Measurements from ENCODE around the gene WRAP53. TPM values are rescaled to one million over a fixed set of nuclear protein-coding genes. Genes with fewer than 3 reads are reported as not detected.

WRAP53 gene
- total RNA-seq, 1 experiment from 2014 or later: 22.6 TPM

DNA sequence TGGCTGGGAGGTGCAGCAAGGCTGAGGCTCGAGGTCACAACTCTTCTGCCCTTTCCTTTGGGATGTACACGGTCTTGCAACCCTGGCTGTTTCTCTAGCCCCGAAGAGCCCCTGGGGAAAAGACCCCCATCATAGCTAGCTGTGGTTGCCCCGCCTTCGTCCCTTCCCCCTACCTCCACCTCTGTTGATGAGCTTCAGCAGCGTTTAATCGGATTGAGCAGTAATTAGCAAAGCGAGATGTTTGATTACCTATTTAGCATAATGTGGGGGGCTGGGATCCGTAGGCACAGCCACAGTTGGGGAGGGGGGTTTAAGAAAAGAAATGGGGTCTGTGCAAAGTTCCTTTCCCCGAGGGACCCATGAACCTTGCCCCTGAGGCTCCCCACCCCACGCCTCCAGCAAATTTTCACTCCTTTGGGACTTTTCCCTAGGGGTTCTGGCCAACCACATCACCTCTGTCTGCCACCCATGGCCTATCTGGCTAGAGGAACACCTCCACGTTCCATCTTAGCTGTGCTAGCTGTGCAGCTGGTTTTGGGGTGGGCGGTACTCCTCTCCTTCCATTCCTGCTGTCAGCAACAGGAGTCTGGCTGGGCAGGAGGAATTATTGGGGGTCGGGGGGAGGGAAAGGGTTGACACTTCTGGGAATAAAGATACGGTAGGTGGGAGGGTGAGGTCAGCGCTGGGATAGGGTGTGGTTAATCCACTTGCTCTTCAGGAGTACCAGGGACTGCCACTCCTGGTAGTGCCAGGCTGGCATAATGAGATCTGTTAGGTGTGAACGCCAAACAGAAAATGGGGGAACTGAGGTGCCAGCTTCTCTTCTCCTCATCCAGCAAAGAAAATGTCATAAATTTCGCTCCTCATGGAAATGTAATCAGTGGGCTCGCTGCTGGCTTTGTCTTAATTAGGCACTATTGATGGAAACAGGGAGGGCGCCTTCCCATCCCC lies 27.9 kb downstream of the WRAP53 start:
- Histone ChIP-seq H3K9me3 (ENCODE audit: low read length) (no peaks in the 10 kb centered on the region), H3K9ac (ENCODE audit: low read length) (peak overlapping the region; percentile 74), H3K4me2 (ENCODE audit: low read length) (peak overlapping the region; percentile 91), H3K27ac (ENCODE audit: low read length) (no peak overlapping the region), H3K27me3 (ENCODE audit: low read length) (no peaks in the 10 kb centered on the region), H3K9me2 (replicated peaks; ENCODE audit: low read length) (no peaks in the 10 kb centered on the region), H2AFZ (ENCODE audit: low read length) (peak overlapping the region; percentile 99), H3K36me3 (ENCODE audit: low read depth, low read length) (no peaks in the 10 kb centered on the region), H3K4me3 (ENCODE audit: low read length) (peak overlapping the region; percentile 84), H4K20me1 (ENCODE audit: low read length) (no peaks in the 10 kb centered on the region), H3K79me2 (ENCODE audit: low read length) (no peaks in the 10 kb centered on the region), H3K4me1 (ENCODE audit: insufficient read depth, low read length) (peaks cover 7% of the 10 kb centered on the region), H3F3A (ENCODE audit: low read length, unreplicated experiment) (no peaks in the 10 kb centered on the region)
- ATAC-seq: no peak
- no peak for DNase-seq
- CTCF ChIA-PET: no interaction called here
- no peak for TF ChIP-seq EZH2phosphoT487 (IDR thresholded peaks at IDR 0.05; ENCODE audit: borderline replicate concordance, low read length)
- no peak for TF ChIP-seq CTCF (conservative IDR thresholded peaks at IDR 0.05; ENCODE audit: low read depth, low read length)
- TF ChIP-seq EZH2 (IDR thresholded peaks at IDR 0.05; ENCODE audit: low read length, unreplicated experiment): no peak
- TSS peak; percentile 64 for BruUV-seq (replicated peaks)
- POLR2A ChIA-PET (ENCODE audit: unreplicated experiment): no interaction called here
- intact Hi-C loops (cut with micrococcal nuclease): no loop called here

GRCh38 chr17:7716901-7717755 lies 28.9 kb downstream of the WRAP53 start, which contains the start of gene DNAH2:
Gene DNAH2, plus strand, starts transcription at chr17:7717744. Its CDS starts 1,991 bp downstream, at chr17:7719735.
- CTCF ChIA-PET: interaction anchor here (0.7 kb wide), 1 partner anchor 14 kb away, joined by 19 read pairs; no protein-coding TSS in a partner anchor
- H2AFZ ChIP-seq (ENCODE audit: low read length): peak within 1 kb of the TSS; percentile 99
- BruUV-seq (replicated peaks): no TSS peak
- H3K4me2 ChIP-seq (ENCODE audit: low read length): peak within 1 kb of the TSS; percentile 91
- no peaks in the 10 kb centered on the region for H3K27me3 ChIP-seq (ENCODE audit: low read length)
- H3K27ac ChIP-seq (ENCODE audit: low read length): no peak within 1 kb of the TSS
- peak; percentile 86 for ATAC-seq
- DNase-seq: peak; percentile 65
- intact Hi-C loops (cut with micrococcal nuclease): no loop called here
- H3K4me3 ChIP-seq (ENCODE audit: low read length): peak within 1 kb of the TSS; percentile 84
- H3K9ac ChIP-seq (ENCODE audit: low read length): peak within 1 kb of the TSS; percentile 74
- no peaks in the 10 kb centered on the region for H3K9me2 ChIP-seq (replicated peaks; ENCODE audit: low read length)
- no peaks in the 10 kb centered on the region for H4K20me1 ChIP-seq (ENCODE audit: low read length)
- no peaks in the 10 kb centered on the region for H3K36me3 ChIP-seq (ENCODE audit: low read depth, low read length)
- TF ChIP-seq EZH2phosphoT487 (IDR thresholded peaks at IDR 0.05; ENCODE audit: borderline replicate concordance, low read length) (no peak), CTCF (conservative IDR thresholded peaks at IDR 0.05; ENCODE audit: low read depth, low read length) (peak; percentile 53)
- no peaks in the 10 kb centered on the region for H3K79me2 ChIP-seq (ENCODE audit: low read length)
- no peaks in the 10 kb centered on the region for H3F3A ChIP-seq (ENCODE audit: low read length, unreplicated experiment)
- POLR2A ChIA-PET (ENCODE audit: unreplicated experiment): no interaction called here
- H3K4me1 ChIP-seq (ENCODE audit: insufficient read depth, low read length): peaks cover 7% of the 10 kb centered on the region
- H3K9me3 ChIP-seq (ENCODE audit: low read length): no peaks in the 10 kb centered on the region

Data from PC-3 (cell line).